Esophagus muscularis mucosa (tissue), 4 donors: ENCODE measurements around the gene OXNAD1.

Experiments used
- EP300 ChIP-seq: sonication (generic); formaldehyde crosslinking; IDR thresholded peaks from one replicate; pipeline ENCODE4 v1.6.1; 2017; ENCODE audit warnings: antibody characterized with exemption
- POLR2A ChIP-seq: fragments of 450-650 bp; IDR thresholded peaks from one replicate; pipeline ENCODE4 v1.6.1; 2017; ENCODE audit warnings: antibody characterized with exemption, moderate library complexity, mild to moderate bottlenecking, low read depth
- POLR2AphosphoS5 ChIP-seq, 2 donors: sonication (generic); formaldehyde crosslinking; IDR thresholded peaks; one replicate each; pipeline ENCODE4 v1.6.1; 2017; ENCODE audit warnings: antibody characterized with exemption in 2 of 2
- TF ChIP-seq, protein P1 (sequence below), 3 experiments: fragments of 200-600 bp in 2 of 3; fragments of 450-650 bp in 1 of 3; sonication (generic) in 2 of 3; IDR thresholded peaks; one replicate each; pipeline ENCODE4 v1.5.1; 2017 to 2019; ENCODE audit warnings: antibody characterized with exemption in 3 of 3, mild to moderate bottlenecking in 2 of 3, moderate library complexity in 1 of 3

- TF ChIP-seq, protein P1, sequence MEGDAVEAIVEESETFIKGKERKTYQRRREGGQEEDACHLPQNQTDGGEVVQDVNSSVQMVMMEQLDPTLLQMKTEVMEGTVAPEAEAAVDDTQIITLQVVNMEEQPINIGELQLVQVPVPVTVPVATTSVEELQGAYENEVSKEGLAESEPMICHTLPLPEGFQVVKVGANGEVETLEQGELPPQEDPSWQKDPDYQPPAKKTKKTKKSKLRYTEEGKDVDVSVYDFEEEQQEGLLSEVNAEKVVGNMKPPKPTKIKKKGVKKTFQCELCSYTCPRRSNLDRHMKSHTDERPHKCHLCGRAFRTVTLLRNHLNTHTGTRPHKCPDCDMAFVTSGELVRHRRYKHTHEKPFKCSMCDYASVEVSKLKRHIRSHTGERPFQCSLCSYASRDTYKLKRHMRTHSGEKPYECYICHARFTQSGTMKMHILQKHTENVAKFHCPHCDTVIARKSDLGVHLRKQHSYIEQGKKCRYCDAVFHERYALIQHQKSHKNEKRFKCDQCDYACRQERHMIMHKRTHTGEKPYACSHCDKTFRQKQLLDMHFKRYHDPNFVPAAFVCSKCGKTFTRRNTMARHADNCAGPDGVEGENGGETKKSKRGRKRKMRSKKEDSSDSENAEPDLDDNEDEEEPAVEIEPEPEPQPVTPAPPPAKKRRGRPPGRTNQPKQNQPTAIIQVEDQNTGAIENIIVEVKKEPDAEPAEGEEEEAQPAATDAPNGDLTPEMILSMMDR (IDR thresholded peaks at IDR 0.05) = no peak
- TF ChIP-seq POLR2A (no peak), POLR2AphosphoS5 (IDR thresholded peaks at IDR 0.05) (no peak), EP300 (no peak)
Observed at GRCh38 chr3:16288664-16289063, 23.7 kb downstream of the OXNAD1 start.
